Peyer's patch (tissue), 4 donors: ENCODE results near the gene MAP1A. TPM values are rescaled to one million over a fixed set of nuclear protein-coding genes. Genes with fewer than 3 reads are reported as not detected.

Experiments used
- DNase-seq, 3 donors: peaks; one replicate each; pipeline ENCODE4 v3.0.0-alpha.2; 2017 to 2019
- H3K27ac ChIP-seq, 4 donors: fragments of 200-600 bp; sonication (generic); one replicate each; pipeline ENCODE4 v1.5.1; 2016 to 2019
- H3K27me3 ChIP-seq, 2 donors: fragments of 200-600 bp; sonication (generic); one replicate each; pipeline ENCODE4 v1.5.1; 2019
- H3K36me3 ChIP-seq, 3 donors: fragments of 200-600 bp; sonication (generic); one replicate each; pipeline ENCODE4 v1.5.1; 2016 to 2019
- H3K4me1 ChIP-seq, 4 donors: fragments of 200-600 bp; sonication (generic); one replicate each; pipeline ENCODE4 v1.5.1; 2016 to 2019
- H3K4me3 ChIP-seq, 4 donors: fragments of 200-600 bp; sonication (generic); 1 replicate in 3 of 4; 2 replicates in 1 of 4; pipeline ENCODE4 v1.5.1; 2016 to 2019; ENCODE audit warnings: mild to moderate bottlenecking in 1 of 4
- H3K9me3 ChIP-seq, 4 donors: fragments of 200-600 bp; sonication (generic); one replicate each; pipeline ENCODE4 v1.5.1; 2016 to 2019; ENCODE audit warnings: mild to moderate bottlenecking in 1 of 4
- CTCF ChIP-seq, 6 experiments: fragments of 450-650 bp in 4 of 6; fragments of 200-600 bp in 2 of 6; sonication (generic) in 1 of 6; IDR thresholded peaks; one replicate each; pipeline ENCODE4 v1.5.1; 2017 to 2019; ENCODE audit warnings: antibody characterized with exemption in 6 of 6, mild to moderate bottlenecking in 3 of 6, moderate library complexity in 1 of 6
- POLR2A ChIP-seq, 2 donors: fragments of 450-650 bp; IDR thresholded peaks; one replicate each; pipeline ENCODE4 v1.5.1; 2017; ENCODE audit warnings: antibody characterized with exemption in 2 of 2, mild to moderate bottlenecking in 2 of 2, moderate library complexity in 2 of 2
- total RNA-seq, 4 donors: library from RNA; depleted of rRNA; stranded (reverse); fragments of >200 nt; gene quantifications; one replicate each; pipeline ENCODE4 v1.1.0, GENCODE V29; 2016

The MAP1A gene
- total RNA-seq, 4 donors from 2014 or later = 1.2 to 14.9 (median 4.4) TPM

GRCh38 chr15:43513550-43513949 is 3.9 kb upstream of the MAP1A start:
- Histone ChIP-seq H3K4me1 (peaks cover 0 to 43% (median 4%) of the 10 kb centered on the region in 4 donors), H3K9me3 (no peaks in the 10 kb centered on the region), H3K27me3 (no peaks in the 10 kb centered on the region), H3K4me3 (no peak overlapping the region), H3K36me3 (no peaks in the 10 kb centered on the region), H3K27ac (peak overlapping the region in 2 of 4 donors; percentile 8 to 40)
- DNase-seq = no peak
- TF ChIP-seq POLR2A (IDR thresholded peaks at IDR 0.05) (no peak), CTCF (IDR thresholded peaks at IDR 0.05) (no peak)

GRCh38 chr15:43514241-43515057 is 3.0 kb upstream of the MAP1A start:
- H3K9me3 ChIP-seq = no peaks in the 10 kb centered on the region
- H3K36me3 ChIP-seq = no peaks in the 10 kb centered on the region
- H3K27me3 ChIP-seq = no peaks in the 10 kb centered on the region
- TF ChIP-seq CTCF (IDR thresholded peaks at IDR 0.05) (peak; percentile 15 to 57 (median 46)), POLR2A (IDR thresholded peaks at IDR 0.05) (no peak)
- H3K4me3 ChIP-seq = no peak overlapping the region
- H3K27ac ChIP-seq = peak overlapping the region in 1 of 4 donors; percentile 40
- H3K4me1 ChIP-seq = peaks cover 0 to 49% (median 4%) of the 10 kb centered on the region in 4 donors
- no peak for DNase-seq

- H3K4me1 ChIP-seq = peaks cover 0 to 39% (median 2%) of the 10 kb centered on the region in 4 donors
Measured at GRCh38 chr15:43515741-43516140, 1.7 kb upstream of the MAP1A start.

GRCh38 chr15:43516185-43516584 is 1.2 kb upstream of the MAP1A start:
- H3K27me3 ChIP-seq = no peaks in the 10 kb centered on the region
- no peak for DNase-seq
- TF ChIP-seq CTCF (IDR thresholded peaks at IDR 0.05) = no peak
- TF ChIP-seq POLR2A (IDR thresholded peaks at IDR 0.05) = no peak
- H3K9me3 ChIP-seq = no peaks in the 10 kb centered on the region
- peak overlapping the region in 3 of 4 donors; percentile 2 to 80 (median 32) for H3K27ac ChIP-seq
- H3K36me3 ChIP-seq = no peaks in the 10 kb centered on the region
- H3K4me1 ChIP-seq = peaks cover 0 to 36% (median 1%) of the 10 kb centered on the region in 4 donors
- H3K4me3 ChIP-seq = no peak overlapping the region

More at GRCh38 chr15:43515741-43516140, 1.7 kb upstream of the MAP1A start:
- no peaks in the 10 kb centered on the region for H3K27me3 ChIP-seq
- H3K36me3 ChIP-seq = no peaks in the 10 kb centered on the region
- H3K4me3 ChIP-seq = no peak overlapping the region
- H3K9me3 ChIP-seq = no peaks in the 10 kb centered on the region
- peak overlapping the region in 3 of 4 donors; percentile 2 to 80 (median 32) for H3K27ac ChIP-seq
- no peak for DNase-seq
- TF ChIP-seq POLR2A (IDR thresholded peaks at IDR 0.05) (no peak), CTCF (IDR thresholded peaks at IDR 0.05) (no peak)

GRCh38 chr15:43516801-43517353 is 531 bp upstream of the MAP1A start:
- H3K36me3 ChIP-seq = peaks cover 0 to 5% (median 0%) of the 10 kb centered on the region in 3 donors
- TF ChIP-seq POLR2A (IDR thresholded peaks at IDR 0.05) (no peak), CTCF (IDR thresholded peaks at IDR 0.05) (no peak)
- H3K4me3 ChIP-seq = peak overlapping the region in 2 of 4 donors; percentile 7 to 47
- H3K9me3 ChIP-seq = no peaks in the 10 kb centered on the region
- peak overlapping the region in 3 of 4 donors; percentile 26 to 80 (median 32) for H3K27ac ChIP-seq
- DNase-seq = no peak
- peaks cover 0 to 29% (median 0%) of the 10 kb centered on the region in 4 donors for H3K4me1 ChIP-seq
- H3K27me3 ChIP-seq = no peaks in the 10 kb centered on the region
